SK-N-SH (cell line): ENCODE measurements around the gene PHYKPL. TPM values are rescaled to one million over a fixed set of nuclear protein-coding genes. Genes with fewer than 3 reads are reported as not detected.

ENCODE experiments used
- CTCF ChIA-PET: fragments of 300-600, 350-600 bp; formaldehyde crosslinking; extraction: SDS; loops from one replicate; lab custom pipeline; 2021; lab: Yijun Ruan, JAX
- POLR2A ChIA-PET: fragments of 350-600 bp; sonication (Branson Sonifier 250); formaldehyde crosslinking; extraction: SDS; loops from one replicate; lab custom pipeline; 2020; ENCODE audit warnings: antibody characterized with exemption, inconsistent platforms; lab: Yijun Ruan, JAX
- DNase-seq: peaks from one replicate; pipeline ENCODE4 v3.0.0; 2012
- H2AFZ ChIP-seq: fragments of 200-600 bp; sonication (generic); 2 replicates; pipeline ENCODE4 v1.8.1; 2016; ENCODE audit warnings: antibody characterized with exemption, mild to moderate bottlenecking, low read depth
- H3F3A ChIP-seq: fragments of 200-600 bp; sonication (generic); replicated peaks from 2 replicates; pipeline ENCODE3; 2016; ENCODE audit warnings: antibody characterized with exemption, mild to moderate bottlenecking; ENCODE audit not compliant: insufficient read depth
- H3K27ac ChIP-seq, 2 experiments: fragments of 200-500 bp in 1 of 2; fragments of 200-600 bp in 1 of 2; sonication (Bioruptor generic) in 1 of 2; sonication (generic), shearing (Covaris generic) in 1 of 2; 2 replicates each; pipeline versions ENCODE4 v1.5.1 to v1.6.1; 2014 to 2016; ENCODE audit warnings: low read depth in 2 of 2, inconsistent platforms in 1 of 2, low read length in 1 of 2, mild to moderate bottlenecking in 1 of 2, mixed read lengths in 1 of 2
- H3K27me3 ChIP-seq: fragments of 200-600 bp; sonication (generic), shearing (Covaris generic); 2 replicates; pipeline ENCODE4 v1.6.1; 2016; ENCODE audit warnings: mixed run types; ENCODE audit not compliant: insufficient read depth
- H3K36me3 ChIP-seq, 2 experiments: fragments of 200-500 bp in 1 of 2; fragments of 200-600 bp in 1 of 2; sonication (Bioruptor generic) in 1 of 2; sonication (generic) in 1 of 2; replicated peaks in 1 of 2; 2 replicates each; pipeline versions ENCODE3 to v1.5.1; 2014 to 2016; ENCODE audit warnings: low read length in 1 of 2, mild to moderate bottlenecking in 1 of 2; ENCODE audit not compliant: insufficient read depth in 2 of 2, control insufficient read depth in 1 of 2
- H3K4me1 ChIP-seq, 2 experiments: fragments of 200-500 bp in 1 of 2; fragments of 200-600 bp in 1 of 2; sonication (Bioruptor generic) in 1 of 2; sonication (generic), shearing (Covaris generic) in 1 of 2; 2 replicates each; pipeline versions ENCODE4 v1.5.1 to v1.6.1; 2014 to 2016; ENCODE audit warnings: low read depth in 1 of 2, low read length in 1 of 2, mixed run types in 1 of 2; ENCODE audit not compliant: insufficient read depth in 2 of 2, control insufficient read depth in 1 of 2
- H3K4me2 ChIP-seq: fragments of 200-600 bp; sonication (generic), shearing (Covaris generic); 2 replicates; pipeline ENCODE4 v1.6.1; 2017; ENCODE audit warnings: mixed run types
- H3K4me3 ChIP-seq, 2 experiments: fragments of 200-500 bp in 1 of 2; fragments of 200-600 bp in 1 of 2; sonication (Bioruptor generic) in 1 of 2; sonication (generic), shearing (Covaris generic) in 1 of 2; 2 replicates each; pipeline versions ENCODE4 v1.5.1 to v1.8.1; 2014 to 2016; ENCODE audit warnings: low read depth in 2 of 2, inconsistent platforms in 1 of 2, low read length in 1 of 2, mild to moderate bottlenecking in 1 of 2, mixed read lengths in 1 of 2, moderate library complexity in 1 of 2
- H3K79me2 ChIP-seq: fragments of 200-600 bp; sonication (generic); 2 replicates; pipeline ENCODE4 v1.8.1; 2017; ENCODE audit warnings: mild to moderate bottlenecking; ENCODE audit not compliant: insufficient read depth
- H3K9ac ChIP-seq: fragments of 200-600 bp; sonication (generic); 2 replicates; pipeline ENCODE4 v1.6.1; 2017; ENCODE audit warnings: mixed run types
- H3K9me2 ChIP-seq: fragments of 200-600 bp; sonication (generic); 2 replicates; pipeline ENCODE4 v1.6.1; 2017; ENCODE audit warnings: mixed run types
- H3K9me3 ChIP-seq: fragments of 200-600 bp; sonication (generic); 2 replicates; pipeline ENCODE4 v1.6.1; 2017; ENCODE audit warnings: mixed run types, mild to moderate bottlenecking, moderate library complexity
- H4K20me1 ChIP-seq: fragments of 200-600 bp; sonication (generic); 2 replicates; pipeline ENCODE4 v1.6.1; 2017; ENCODE audit warnings: mild to moderate bottlenecking, mixed run types; ENCODE audit not compliant: insufficient read depth
- CHD2 ChIP-seq: fragments of 150-350 bp; IDR thresholded peaks from 2 replicates; pipeline ENCODE4 v1.6.1; 2018; ENCODE audit warnings: low read length; ENCODE audit not compliant: partially characterized antibody
- EZH2phosphoT487 ChIP-seq: fragments of 200-600 bp; sonication (generic); IDR thresholded peaks from 2 replicates; pipeline ENCODE4 v1.6.1; 2017; ENCODE audit warnings: low read depth, mixed run types, mild to moderate bottlenecking, antibody characterized with exemption, moderate library complexity, borderline replicate concordance
- FOXJ3 ChIP-seq: sonication (generic); formaldehyde crosslinking; IDR thresholded peaks from 2 replicates; pipeline ENCODE4 v1.5.1; 2020; ENCODE audit warnings: mild to moderate bottlenecking, missing genetic modification reagents
- GATA2 ChIP-seq: sonication (generic); formaldehyde crosslinking; IDR thresholded peaks from 2 replicates; pipeline ENCODE4 v1.5.0; 2020; ENCODE audit warnings: mild to moderate bottlenecking, missing genetic modification reagents
- MAX ChIP-seq: IDR thresholded peaks from 2 replicates; pipeline ENCODE4 v1.4.0; 2012; ENCODE audit warnings: low read depth
- MEF2A ChIP-seq: IDR thresholded peaks from 2 replicates; pipeline ENCODE4 v1.4.0; 2012; ENCODE audit warnings: low read depth, borderline replicate concordance
- NFIC ChIP-seq: IDR thresholded peaks from 2 replicates; pipeline ENCODE4 v1.4.0; 2012; ENCODE audit warnings: borderline replicate concordance
- RAD21 ChIP-seq: IDR thresholded peaks from 2 replicates; pipeline ENCODE4 v1.6.1; 2012; ENCODE audit warnings: mild to moderate bottlenecking, low read length
- RCOR1 ChIP-seq: fragments of 150-350 bp; IDR thresholded peaks from 2 replicates; pipeline ENCODE4 v1.6.1; 2017; ENCODE audit warnings: antibody characterized with exemption, low read length
- TAF1 ChIP-seq: IDR thresholded peaks from 2 replicates; pipeline ENCODE4 v1.6.1; 2012; ENCODE audit warnings: low read depth, mild to moderate bottlenecking, low read length, moderate library complexity, borderline replicate concordance
- TEAD4 ChIP-seq: IDR thresholded peaks from 2 replicates; pipeline ENCODE4 v1.4.0; 2012; ENCODE audit warnings: mild to moderate bottlenecking, borderline replicate concordance; ENCODE audit not compliant: insufficient read depth
- YY1 ChIP-seq: IDR thresholded peaks from 2 replicates; pipeline ENCODE4 v1.4.0; 2012; ENCODE audit warnings: low read depth, mild to moderate bottlenecking
- WGBS: methylation state at CpG from one replicate; pipeline ENCODE4 v1.1.6; 2017; ENCODE audit warnings: low lambda C conversion rate; 5-methylcytosine and 5-hydroxymethylcytosine counted together
- polyA plus RNA-seq, 3 experiments: library from polyadenylated mRNA; depleted of rRNA; stranded (reverse); fragments of >200 nt; gene quantifications; 2 replicates each; pipeline ENCODE4 v1.2.3, GENCODE V29; 2012

Gene PHYKPL
- polyA plus RNA-seq, 1 of the 3 experiments (the other 2 are of a cell fraction) = 46.8 TPM

- Histone ChIP-seq H2AFZ (no peak overlapping the region), H3K27ac (no peak overlapping the region), H3F3A (peaks cover 8% of the 10 kb centered on the region), H3K4me3 (no peak overlapping the region), H3K9me2 (no peaks in the 10 kb centered on the region), H3K4me1 (no peaks in the 10 kb centered on the region; a peak in 1 of 4 replicates), H3K27me3 (no peaks in the 10 kb centered on the region), H3K4me2 (no peak overlapping the region), H3K9me3 (no peaks in the 10 kb centered on the region), H4K20me1 (no peaks in the 10 kb centered on the region), H3K36me3 (peaks cover 3 to 25% of the 10 kb centered on the region in 2 experiments), H3K9ac (no peak overlapping the region), H3K79me2 (no peaks in the 10 kb centered on the region)
- CTCF ChIA-PET = interaction anchor here (1.3 to 3.6 kb wide), 2 partner anchors 11 to 366 kb away, joined by 3 to 17 read pairs; partner anchors contain the start of gene COL23A1
- no peak for DNase-seq
- WGBS = 91% methylated on average over 13 of the region's 13 CpGs
- POLR2A ChIA-PET = no interaction called here
- TF ChIP-seq CHD2 (no peak), NFIC (no peak), MEF2A (no peak), MAX (no peak), TAF1 (no peak), GATA2 (CRISPR knock-in tag) (no peak), RAD21 (no peak), EZH2phosphoT487 (no peak), TEAD4 (no peak)
Observed at GRCh38 chr5:178223828-178224335, 8.7 kb downstream of the PHYKPL start.

GRCh38 chr5:178223196-178223773, 9.3 kb downstream of the PHYKPL start:
- 93% methylated on average over 5 of the region's 5 CpGs for whole genome bisulfite sequencing
- Histone ChIP-seq H3K4me1 (no peaks in the 10 kb centered on the region; a peak in 1 of 4 replicates), H2AFZ (no peak overlapping the region), H3K36me3 (peaks cover 9 to 19% of the 10 kb centered on the region in 2 experiments), H3K4me3 (no peak overlapping the region), H4K20me1 (no peaks in the 10 kb centered on the region), H3K9ac (no peak overlapping the region), H3K27me3 (no peaks in the 10 kb centered on the region), H3K79me2 (no peaks in the 10 kb centered on the region), H3K9me2 (no peaks in the 10 kb centered on the region), H3K4me2 (no peak overlapping the region), H3K27ac (no peak overlapping the region), H3K9me3 (no peaks in the 10 kb centered on the region), H3F3A (peaks cover 14% of the 10 kb centered on the region)
- ChIA-PET POLR2A (no interaction called here), CTCF (interaction anchor here (3.6 kb wide), 1 partner anchor 12 kb away, joined by 17 read pairs; no protein-coding TSS in a partner anchor)
- TF ChIP-seq RCOR1 = no peak
- no peak for TF ChIP-seq YY1
- no peak for TF ChIP-seq TEAD4
- no peak for TF ChIP-seq MAX
- no peak for TF ChIP-seq GATA2 (CRISPR knock-in tag)
- TF ChIP-seq FOXJ3 (CRISPR knock-in tag) = no peak
- DNase-seq = no peak
